Gastroesophageal sphincter (tissue), 4 donors: ENCODE data around the gene DDX51. TPM values are rescaled to one million over a fixed set of nuclear protein-coding genes. Genes with fewer than 3 reads are reported as not detected.
A peak's percentile ranks its signal among the peaks of the same experiment; 100 is the strongest.

ENCODE experiments used
- ATAC-seq: fragments of 150-250 bp; one replicate; pipeline ENCODE4 v1.9.1; 2016; ENCODE audit warnings: mild to moderate bottlenecking, moderate library complexity
- H3K27ac ChIP-seq, 4 donors: fragments of 200-600 bp; sonication (generic) in 3 of 4; 1 replicate in 3 of 4; 2 replicates in 1 of 4; pipeline ENCODE4 v1.5.1; 2016 to 2019
- H3K27me3 ChIP-seq: fragments of 200-600 bp; sonication (generic); one replicate; pipeline ENCODE4 v1.5.1; 2019
- H3K36me3 ChIP-seq, 2 donors: fragments of 200-600 bp; sonication (generic); one replicate each; pipeline ENCODE4 v1.5.1; 2019; ENCODE audit warnings: control low read depth in 1 of 2
- H3K4me1 ChIP-seq, 3 donors: fragments of 200-600 bp; sonication (generic); 1 replicate in 2 of 3; 2 replicates in 1 of 3; pipeline ENCODE4 v1.5.1; 2016 to 2019; ENCODE audit warnings: control low read depth in 2 of 3
- H3K4me3 ChIP-seq, 2 donors: fragments of 200-600 bp; sonication (generic); one replicate each; pipeline ENCODE4 v1.5.1; 2019; ENCODE audit warnings: mild to moderate bottlenecking in 1 of 2, moderate library complexity in 1 of 2
- H3K9me3 ChIP-seq, 3 donors: fragments of 200-600 bp; sonication (generic); one replicate each; pipeline ENCODE4 v1.5.1; 2017 to 2019; ENCODE audit warnings: control low read depth in 2 of 3
- EP300 ChIP-seq: sonication (generic); formaldehyde crosslinking; IDR thresholded peaks from one replicate; pipeline ENCODE4 v1.6.1; 2017; ENCODE audit warnings: antibody characterized with exemption, mild to moderate bottlenecking
- POLR2A ChIP-seq, 2 donors: fragments of 450-650 bp; IDR thresholded peaks; one replicate each; pipeline ENCODE4 v1.6.1; 2017; ENCODE audit warnings: antibody characterized with exemption in 2 of 2, mild to moderate bottlenecking in 2 of 2, moderate library complexity in 1 of 2
- POLR2AphosphoS5 ChIP-seq: sonication (generic); formaldehyde crosslinking; IDR thresholded peaks from one replicate; pipeline ENCODE4 v1.6.1; 2017; ENCODE audit warnings: antibody characterized with exemption
- WGBS, 2 donors: methylation state at CpG; one replicate each; pipeline ENCODE4 v1.1.5; 2018; ENCODE audit warnings: low coverage in 1 of 2; 5-methylcytosine and 5-hydroxymethylcytosine counted together
- total RNA-seq, 4 donors: library from RNA; depleted of rRNA; stranded (reverse); fragments of >200 nt; gene quantifications; one replicate each; pipeline ENCODE4 v1.1.0, GENCODE V29; 2016
- TF ChIP-seq, protein P1 (sequence below), 4 experiments: fragments of 200-600 bp in 2 of 4; fragments of 450-650 bp in 2 of 4; sonication (generic) in 1 of 4; IDR thresholded peaks; one replicate each; pipeline ENCODE4 v1.5.1; 2017 to 2019; ENCODE audit warnings: antibody characterized with exemption in 4 of 4, mild to moderate bottlenecking in 2 of 4, moderate library complexity in 2 of 4

Gene DDX51
- total RNA-seq, 4 donors from 2014 or later = 4.8 to 14.7 (median 11.7) TPM

- H3K27me3 ChIP-seq = peaks cover 36% of the 10 kb centered on the region
- no peaks in the 10 kb centered on the region for H3K4me1 ChIP-seq
- H3K36me3 ChIP-seq = no peaks in the 10 kb centered on the region
- no peak overlapping the region for H3K4me3 ChIP-seq
- peaks cover 0 to 37% (median 0%) of the 10 kb centered on the region in 3 donors for H3K9me3 ChIP-seq
- H3K27ac ChIP-seq = no peak overlapping the region
- 73 to 92% methylated on average over 2 to 9 of the region's 10 CpGs for WGBS, 2 donors
- TF ChIP-seq, protein P1, sequence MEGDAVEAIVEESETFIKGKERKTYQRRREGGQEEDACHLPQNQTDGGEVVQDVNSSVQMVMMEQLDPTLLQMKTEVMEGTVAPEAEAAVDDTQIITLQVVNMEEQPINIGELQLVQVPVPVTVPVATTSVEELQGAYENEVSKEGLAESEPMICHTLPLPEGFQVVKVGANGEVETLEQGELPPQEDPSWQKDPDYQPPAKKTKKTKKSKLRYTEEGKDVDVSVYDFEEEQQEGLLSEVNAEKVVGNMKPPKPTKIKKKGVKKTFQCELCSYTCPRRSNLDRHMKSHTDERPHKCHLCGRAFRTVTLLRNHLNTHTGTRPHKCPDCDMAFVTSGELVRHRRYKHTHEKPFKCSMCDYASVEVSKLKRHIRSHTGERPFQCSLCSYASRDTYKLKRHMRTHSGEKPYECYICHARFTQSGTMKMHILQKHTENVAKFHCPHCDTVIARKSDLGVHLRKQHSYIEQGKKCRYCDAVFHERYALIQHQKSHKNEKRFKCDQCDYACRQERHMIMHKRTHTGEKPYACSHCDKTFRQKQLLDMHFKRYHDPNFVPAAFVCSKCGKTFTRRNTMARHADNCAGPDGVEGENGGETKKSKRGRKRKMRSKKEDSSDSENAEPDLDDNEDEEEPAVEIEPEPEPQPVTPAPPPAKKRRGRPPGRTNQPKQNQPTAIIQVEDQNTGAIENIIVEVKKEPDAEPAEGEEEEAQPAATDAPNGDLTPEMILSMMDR (IDR thresholded peaks at IDR 0.05) = no peak
- TF ChIP-seq POLR2A (IDR thresholded peaks at IDR 0.05) = no peak
- no peak for TF ChIP-seq EP300
- no peak for TF ChIP-seq POLR2AphosphoS5
- ATAC-seq = no peak
Measured at GRCh38 chr12:132182711-132183365, 38.7 kb upstream of the DDX51 start.

DNA sequence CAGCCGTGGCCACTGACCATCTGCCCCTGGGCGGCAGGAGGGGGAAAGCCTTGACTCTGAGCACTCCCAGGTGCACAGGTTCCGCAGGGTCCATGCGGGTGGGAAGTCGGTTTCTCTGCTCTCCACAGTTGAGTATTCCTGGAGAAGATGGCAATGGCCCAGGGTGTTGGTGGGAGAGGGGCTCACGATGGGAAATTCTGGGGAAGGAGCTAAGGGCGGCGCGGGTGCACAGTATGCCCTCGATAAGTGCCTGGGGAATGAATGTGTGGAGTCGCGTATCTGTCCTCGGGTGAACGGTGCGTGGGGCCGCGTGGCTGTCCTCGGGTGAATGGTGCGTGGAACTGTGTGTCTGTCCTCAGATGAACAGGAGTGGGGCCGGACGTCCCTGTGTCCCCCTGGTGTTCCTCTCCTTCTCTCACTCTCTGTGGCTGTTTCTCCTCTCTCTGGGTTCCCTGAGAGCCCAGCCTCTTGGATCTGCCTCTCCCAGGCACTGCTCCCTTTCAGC is 38.1 kb upstream of the DDX51 start:
- no peak overlapping the region for H3K27ac ChIP-seq

GRCh38 chr12:132181570-132182200 is 37.6 kb upstream of the DDX51 start:
- ATAC-seq = peak; percentile 23
- no peaks in the 10 kb centered on the region for H3K4me1 ChIP-seq
- 70% methylated on average over 2 of the region's 33 CpGs; no CpG with 5 or more reads in 1 of the 2 donors for WGBS, 2 donors
- H3K9me3 ChIP-seq = peaks cover 0 to 26% (median 0%) of the 10 kb centered on the region in 3 donors
- H3K4me3 ChIP-seq = no peak overlapping the region
- H3K27me3 ChIP-seq = peaks cover 44% of the 10 kb centered on the region
- TF ChIP-seq, protein P1 (IDR thresholded peaks at IDR 0.05) = no peak
- no peak for TF ChIP-seq POLR2AphosphoS5
- TF ChIP-seq EP300 = no peak
- TF ChIP-seq POLR2A (IDR thresholded peaks at IDR 0.05) = no peak
- no peak overlapping the region for H3K27ac ChIP-seq
- H3K36me3 ChIP-seq = no peaks in the 10 kb centered on the region

More for the DNA sequence above, 38.1 kb upstream of the DDX51 start:
- TF ChIP-seq POLR2A (IDR thresholded peaks at IDR 0.05) (no peak), EP300 (no peak)
- TF ChIP-seq, protein P1 (IDR thresholded peaks at IDR 0.05) = no peak
- Histone ChIP-seq H3K27me3 (peaks cover 38% of the 10 kb centered on the region), H3K36me3 (no peaks in the 10 kb centered on the region), H3K4me3 (no peak overlapping the region), H3K4me1 (no peaks in the 10 kb centered on the region), H3K9me3 (peaks cover 0 to 31% (median 0%) of the 10 kb centered on the region in 3 donors)
- ATAC-seq = no peak
- WGBS, 2 donors = 92% methylated on average over 18 of the region's 21 CpGs; no CpG with 5 or more reads in 1 of the 2 donors

DNA sequence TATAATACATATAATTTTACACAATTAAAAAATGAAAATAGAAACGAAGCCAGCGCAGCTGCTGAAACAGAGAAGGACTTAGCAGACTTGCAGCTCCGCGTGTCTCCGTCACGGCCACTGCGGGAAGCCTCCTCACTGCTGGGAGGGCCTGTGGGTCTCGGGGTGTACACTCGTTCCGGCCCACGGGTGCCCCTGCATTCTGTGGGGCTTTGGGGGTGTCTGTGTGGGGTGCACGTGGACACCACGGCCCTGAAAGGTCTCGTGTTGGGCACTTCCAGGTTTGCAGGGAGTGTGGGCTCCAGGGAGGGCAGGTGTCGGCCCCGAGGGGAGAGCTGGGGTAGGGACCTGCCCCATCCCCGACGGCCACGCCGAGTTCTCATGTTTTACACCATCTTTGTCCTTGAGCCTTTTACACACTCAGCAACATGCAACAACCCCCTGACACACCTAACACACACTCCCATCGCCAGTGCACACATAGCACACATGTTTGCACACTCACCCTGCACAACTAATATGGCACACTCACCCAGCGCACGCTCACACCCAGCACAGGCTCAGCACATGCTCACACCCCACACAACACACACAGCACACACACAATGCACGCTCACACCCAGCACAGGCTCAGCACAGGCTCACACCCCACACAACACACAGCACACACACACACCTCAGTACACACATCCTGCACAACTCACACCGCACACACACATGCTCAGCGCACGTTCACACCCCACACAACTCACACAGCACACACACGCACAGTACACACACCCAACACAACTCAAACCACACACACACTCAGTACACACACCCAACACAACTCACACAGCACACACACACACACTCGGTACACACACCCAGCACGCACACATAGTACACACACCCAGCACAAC is 36.8 kb upstream of the DDX51 start:
- WGBS, 2 donors = 81 to 87% methylated on average over 11 to 14 of the region's 30 CpGs
- H3K36me3 ChIP-seq = no peaks in the 10 kb centered on the region
- ATAC-seq = no peak

More for the DNA sequence above, 36.8 kb upstream of the DDX51 start:
- Histone ChIP-seq H3K4me1 (no peaks in the 10 kb centered on the region), H3K9me3 (peaks cover 0 to 18% (median 0%) of the 10 kb centered on the region in 3 donors), H3K4me3 (no peak overlapping the region), H3K27me3 (peaks cover 51% of the 10 kb centered on the region), H3K27ac (no peak overlapping the region)
- TF ChIP-seq POLR2A (IDR thresholded peaks at IDR 0.05) (no peak), POLR2AphosphoS5 (no peak), EP300 (no peak)
- TF ChIP-seq, protein P1 (IDR thresholded peaks at IDR 0.05) = no peak
